HepG2 (cell line): ENCODE measurements around the gene GALC. TPM values are rescaled to one million over a fixed set of nuclear protein-coding genes. Genes with fewer than 3 reads are reported as not detected.

ENCODE experiments used
- HES4 ChIP-seq: sonication (generic); formaldehyde crosslinking; IDR thresholded peaks from 2 replicates; pipeline ENCODE4 v1.9.0; 2021; ENCODE audit warnings: mild to moderate bottlenecking, missing genetic modification reagents, borderline replicate concordance
- ZNF782 ChIP-seq: sonication (generic); formaldehyde crosslinking; IDR thresholded peaks from 2 replicates; pipeline ENCODE4 v1.4.0; 2020; ENCODE audit warnings: missing genetic modification reagents, mild to moderate bottlenecking, borderline replicate concordance
- polyA plus RNA-seq, 8 experiments: library from polyadenylated mRNA; depleted of rRNA in 3 of 8; stranded (reverse) in 7 of 8; unstranded in 1 of 8; fragments of >200 nt; fragmentation: Illumina TruSeq in 4 of 8; extraction: Trizol in 4 of 8; gene quantifications; 2 replicates each; pipeline versions ENCODE4 v1.2.1 to v1.2.3, GENCODE V29; 2011 to 2016; ENCODE audit warnings: low read depth in 4 of 8, missing spikeins in 1 of 8, mixed read lengths in 1 of 8; ENCODE audit not compliant: insufficient read depth in 1 of 8
- total RNA-seq, 5 experiments: library from RNA; depleted of rRNA; stranded (reverse); fragments of >200 nt; fragmentation: Illumina TruSeq; extraction: Trizol; gene quantifications; 2 replicates each; pipeline ENCODE4 v1.2.3, GENCODE V29; 2016; ENCODE audit warnings: low read depth in 1 of 5
- TF ChIP-seq, protein P1 (sequence below), 2 experiments: sonication (generic) in 1 of 2; formaldehyde crosslinking in 1 of 2; IDR thresholded peaks; 2 replicates each; pipeline versions ENCODE4 v1.4.0 to v1.6.1; 2016 to 2020; ENCODE audit warnings: borderline replicate concordance in 1 of 2, low read depth in 1 of 2, mild to moderate bottlenecking in 1 of 2, missing genetic modification reagents in 1 of 2
- TF ChIP-seq, protein P2 (sequence below): sonication (generic); formaldehyde crosslinking; IDR thresholded peaks from 2 replicates; pipeline ENCODE4 v1.9.0; 2021; ENCODE audit warnings: missing genetic modification reagents, borderline replicate concordance
- TF ChIP-seq, protein P3 (sequence below): sonication (generic); formaldehyde crosslinking; IDR thresholded peaks from 2 replicates; pipeline ENCODE4 v1.4.0; 2020; ENCODE audit warnings: missing genetic modification reagents

Gene GALC
- total and polyA plus RNA-seq, 2 of the 13 experiments (the other 11 are each of a cell fraction or from before 2014, with no cell fraction given), result not detected

DNA sequence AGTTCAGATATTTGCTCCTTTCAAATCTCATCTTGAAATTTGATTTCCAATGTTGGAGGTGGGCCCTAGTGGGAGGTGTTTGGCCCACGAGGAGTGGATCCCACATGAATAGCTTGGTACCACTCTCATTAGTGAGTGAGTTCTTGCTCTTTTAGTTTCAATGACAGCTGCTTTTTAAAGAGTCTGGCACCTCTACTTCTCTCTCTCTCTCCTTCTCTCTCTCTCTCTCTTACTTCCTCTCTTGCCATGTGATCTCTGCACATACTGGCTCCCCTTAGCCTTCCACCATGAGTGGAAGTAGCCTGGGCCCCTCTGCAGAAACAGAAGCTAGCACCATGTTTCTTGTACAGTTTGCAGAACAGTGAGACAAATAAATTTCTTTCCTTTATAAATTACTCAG is 37.1 kb upstream of the GALC start (continued):
- TF ChIP-seq, protein P1, sequence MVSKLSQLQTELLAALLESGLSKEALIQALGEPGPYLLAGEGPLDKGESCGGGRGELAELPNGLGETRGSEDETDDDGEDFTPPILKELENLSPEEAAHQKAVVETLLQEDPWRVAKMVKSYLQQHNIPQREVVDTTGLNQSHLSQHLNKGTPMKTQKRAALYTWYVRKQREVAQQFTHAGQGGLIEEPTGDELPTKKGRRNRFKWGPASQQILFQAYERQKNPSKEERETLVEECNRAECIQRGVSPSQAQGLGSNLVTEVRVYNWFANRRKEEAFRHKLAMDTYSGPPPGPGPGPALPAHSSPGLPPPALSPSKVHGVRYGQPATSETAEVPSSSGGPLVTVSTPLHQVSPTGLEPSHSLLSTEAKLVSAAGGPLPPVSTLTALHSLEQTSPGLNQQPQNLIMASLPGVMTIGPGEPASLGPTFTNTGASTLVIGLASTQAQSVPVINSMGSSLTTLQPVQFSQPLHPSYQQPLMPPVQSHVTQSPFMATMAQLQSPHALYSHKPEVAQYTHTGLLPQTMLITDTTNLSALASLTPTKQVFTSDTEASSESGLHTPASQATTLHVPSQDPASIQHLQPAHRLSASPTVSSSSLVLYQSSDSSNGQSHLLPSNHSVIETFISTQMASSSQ (IDR thresholded peaks at IDR 0.05; ENCODE audit: low read depth), result no peak
- TF ChIP-seq, protein P1 (CRISPR knock-in tag; IDR thresholded peaks at IDR 0.05; ENCODE audit: borderline replicate concordance), result no peak
- TF ChIP-seq HES4 (CRISPR knock-in tag) (no peak), ZNF782 (CRISPR knock-in tag) (no peak)
- TF ChIP-seq, protein P2, sequence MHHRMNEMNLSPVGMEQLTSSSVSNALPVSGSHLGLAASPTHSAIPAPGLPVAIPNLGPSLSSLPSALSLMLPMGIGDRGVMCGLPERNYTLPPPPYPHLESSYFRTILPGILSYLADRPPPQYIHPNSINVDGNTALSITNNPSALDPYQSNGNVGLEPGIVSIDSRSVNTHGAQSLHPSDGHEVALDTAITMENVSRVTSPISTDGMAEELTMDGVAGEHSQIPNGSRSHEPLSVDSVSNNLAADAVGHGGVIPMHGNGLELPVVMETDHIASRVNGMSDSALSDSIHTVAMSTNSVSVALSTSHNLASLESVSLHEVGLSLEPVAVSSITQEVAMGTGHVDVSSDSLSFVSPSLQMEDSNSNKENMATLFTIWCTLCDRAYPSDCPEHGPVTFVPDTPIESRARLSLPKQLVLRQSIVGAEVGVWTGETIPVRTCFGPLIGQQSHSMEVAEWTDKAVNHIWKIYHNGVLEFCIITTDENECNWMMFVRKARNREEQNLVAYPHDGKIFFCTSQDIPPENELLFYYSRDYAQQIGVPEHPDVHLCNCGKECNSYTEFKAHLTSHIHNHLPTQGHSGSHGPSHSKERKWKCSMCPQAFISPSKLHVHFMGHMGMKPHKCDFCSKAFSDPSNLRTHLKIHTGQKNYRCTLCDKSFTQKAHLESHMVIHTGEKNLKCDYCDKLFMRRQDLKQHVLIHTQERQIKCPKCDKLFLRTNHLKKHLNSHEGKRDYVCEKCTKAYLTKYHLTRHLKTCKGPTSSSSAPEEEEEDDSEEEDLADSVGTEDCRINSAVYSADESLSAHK, result no peak
- TF ChIP-seq, protein P3, sequence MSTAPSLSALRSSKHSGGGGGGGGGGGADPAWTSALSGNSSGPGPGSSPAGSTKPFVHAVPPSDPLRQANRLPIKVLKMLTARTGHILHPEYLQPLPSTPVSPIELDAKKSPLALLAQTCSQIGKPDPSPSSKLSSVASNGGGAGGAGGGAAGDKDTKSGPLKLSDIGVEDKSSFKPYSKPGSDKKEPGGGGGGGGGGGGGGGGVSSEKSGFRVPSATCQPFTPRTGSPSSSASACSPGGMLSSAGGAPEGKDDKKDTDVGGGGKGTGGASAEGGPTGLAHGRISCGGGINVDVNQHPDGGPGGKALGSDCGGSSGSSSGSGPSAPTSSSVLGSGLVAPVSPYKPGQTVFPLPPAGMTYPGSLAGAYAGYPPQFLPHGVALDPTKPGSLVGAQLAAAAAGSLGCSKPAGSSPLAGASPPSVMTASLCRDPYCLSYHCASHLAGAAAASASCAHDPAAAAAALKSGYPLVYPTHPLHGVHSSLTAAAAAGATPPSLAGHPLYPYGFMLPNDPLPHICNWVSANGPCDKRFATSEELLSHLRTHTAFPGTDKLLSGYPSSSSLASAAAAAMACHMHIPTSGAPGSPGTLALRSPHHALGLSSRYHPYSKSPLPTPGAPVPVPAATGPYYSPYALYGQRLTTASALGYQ, result no peak
